ENCODE results near the gene SNTN.

SNTN gene

GRCh38 chr3:63679186-63679585, 26.7 kb downstream of the SNTN start:
- DNase-seq, result no peak

- DNase-seq, result no peak
Measured at GRCh38 chr3:63684081-63684480, 31.6 kb downstream of the SNTN start.

GRCh38 chr3:63685340-63685739, 32.9 kb downstream of the SNTN start:
- DNase-seq, result no peak

- no peak for DNase-seq
Measured at GRCh38 chr3:63687278-63688225, 35.1 kb downstream of the SNTN start.

- no peak for DNase-seq
Measured at GRCh38 chr3:63689285-63689684, 36.8 kb downstream of the SNTN start.

GRCh38 chr3:63693351-63693750, 40.9 kb downstream of the SNTN start:
- DNase-seq, result no peak

GRCh38 chr3:63705092-63705645, 52.7 kb downstream of the SNTN start:
- no peak for DNase-seq

GRCh38 chr3:63706321-63707085, 54.0 kb downstream of the SNTN start:
- DNase-seq, result no peak

GRCh38 chr3:63707731-63708130, 55.3 kb downstream of the SNTN start:
- DNase-seq, result no peak

GRCh38 chr3:63709576-63709975, 57.1 kb downstream of the SNTN start:
- DNase-seq, result no peak
